Activated CD4-positive, alpha-beta T cell treated with anti-CD3 and anti-CD28 coated beads for 36 hours (primary cell): ENCODE results near the gene PLCL2. TPM values are rescaled to one million over a fixed set of nuclear protein-coding genes. Genes with fewer than 3 reads are reported as not detected.

ENCODE experiments used
- ATAC-seq: fragments of 200-7000 bp; cut with Tn5 transposase; one replicate; pipeline ENCODE4 v1.10.0; 2021; ENCODE audit warnings: mild to moderate bottlenecking, moderate library complexity
- CTCF ChIA-PET: fragments of 350-600 bp; sonication (Branson Sonifier 250); formaldehyde crosslinking; loops from one replicate; lab custom pipeline; 2021; ENCODE audit warnings: antibody characterized with exemption; lab: Charles Lee
- POLR2A ChIA-PET: fragments of 350-600 bp; sonication (Branson Sonifier 250); formaldehyde crosslinking; loops from one replicate; lab custom pipeline; 2021; ENCODE audit warnings: antibody characterized with exemption, inconsistent platforms; lab: Charles Lee
- DNase-seq: peaks from one replicate; pipeline ENCODE4 v3.0.0-alpha.2; 2020
- H3K27ac Mint-ChIP-seq: one replicate; pipeline ENCODE4 v1.8.0; 2021; ENCODE audit warnings: mixed read lengths
- H3K27me3 Mint-ChIP-seq: one replicate; pipeline ENCODE4 v1.8.0; 2021; ENCODE audit warnings: mixed read lengths
- H3K36me3 Mint-ChIP-seq: one replicate; pipeline ENCODE4 v1.8.0; 2021; ENCODE audit warnings: low read depth, mixed read lengths
- H3K4me1 Mint-ChIP-seq: one replicate; pipeline ENCODE4 v1.8.0; 2021; ENCODE audit warnings: mixed read lengths
- H3K4me3 Mint-ChIP-seq: one replicate; pipeline ENCODE4 v1.8.0; 2021; ENCODE audit warnings: mild to moderate bottlenecking, moderate library complexity, mixed read lengths
- H3K9me3 Mint-ChIP-seq: one replicate; pipeline ENCODE4 v1.8.0; 2021; ENCODE audit warnings: low read depth, mixed read lengths
- intact Hi-C, 2 experiments: fragments of 100-400 bp; cut with DNase I in 1 of 2; cut with micrococcal nuclease in 1 of 2; formaldehyde crosslinking; loops; one replicate each; pipeline versions ENCODE4 v1.14.2 to v1.15.1; 2022 to 2024; cut with DNase I, micrococcal nuclease
- total RNA-seq, 2 experiments: library from RNA; stranded (reverse); gene quantifications; one replicate each; pipeline ENCODE4 v1.2.3, GENCODE V29; 2021

PLCL2 gene
- total RNA-seq, 2 experiments from 2014 or later: 12.5 to 15.0 TPM

GRCh38 chr3:17011728-17012338, 127.1 kb downstream of the PLCL2 start:
- CTCF ChIA-PET: no interaction called here
- no peak overlapping the region for H3K27ac Mint-ChIP-seq
- H3K4me1 Mint-ChIP-seq: peaks cover 17% of the 10 kb centered on the region

GRCh38 chr3:17013050-17013449, 128.3 kb downstream of the PLCL2 start:
- POLR2A ChIA-PET: no interaction called here
- intact Hi-C loops: no loop called here
- no peaks in the 10 kb centered on the region for H3K9me3 Mint-ChIP-seq

More at GRCh38 chr3:17011728-17012338, 127.1 kb downstream of the PLCL2 start:
- H3K4me3 Mint-ChIP-seq: no peak overlapping the region
- no peaks in the 10 kb centered on the region for H3K27me3 Mint-ChIP-seq
- peaks cover 31% of the 10 kb centered on the region for H3K36me3 Mint-ChIP-seq
- POLR2A ChIA-PET: no interaction called here
- no peaks in the 10 kb centered on the region for H3K9me3 Mint-ChIP-seq
- intact Hi-C loops: no loop called here
- no peak for DNase-seq
- ATAC-seq: no peak

GRCh38 chr3:17013571-17013970, 128.8 kb downstream of the PLCL2 start:
- Mint-ChIP-seq H3K4me3 (no peak overlapping the region), H3K27me3 (no peaks in the 10 kb centered on the region), H3K4me1 (peaks cover 4% of the 10 kb centered on the region), H3K27ac (no peak overlapping the region), H3K9me3 (no peaks in the 10 kb centered on the region), H3K36me3 (peaks cover 36% of the 10 kb centered on the region)
- intact Hi-C loops: no loop called here
- DNase-seq: no peak
- ATAC-seq: peak; percentile 26
- POLR2A ChIA-PET: no interaction called here
- CTCF ChIA-PET: interaction anchor here (0.6 kb wide), 1 partner anchor 248 kb away, joined by 3 read pairs; no protein-coding TSS in a partner anchor

More at GRCh38 chr3:17013050-17013449, 128.3 kb downstream of the PLCL2 start:
- Mint-ChIP-seq H3K4me1 (peaks cover 8% of the 10 kb centered on the region), H3K4me3 (no peak overlapping the region), H3K36me3 (peaks cover 35% of the 10 kb centered on the region), H3K27ac (no peak overlapping the region), H3K27me3 (no peaks in the 10 kb centered on the region)
- CTCF ChIA-PET: no interaction called here
- ATAC-seq (no peak), DNase-seq (no peak)

- ATAC-seq (no peak), DNase-seq (no peak)
- no peaks in the 10 kb centered on the region for H3K9me3 Mint-ChIP-seq
- no peak overlapping the region for H3K4me3 Mint-ChIP-seq
- no peak overlapping the region for H3K27ac Mint-ChIP-seq
- no peaks in the 10 kb centered on the region for H3K27me3 Mint-ChIP-seq
- H3K4me1 Mint-ChIP-seq: peaks cover 4% of the 10 kb centered on the region
- peaks cover 35% of the 10 kb centered on the region for H3K36me3 Mint-ChIP-seq
- ChIA-PET POLR2A (no interaction called here), CTCF (no interaction called here)
- intact Hi-C loops: no loop called here
Observed at GRCh38 chr3:17014284-17014683, 129.5 kb downstream of the PLCL2 start.

- H3K27me3 Mint-ChIP-seq: no peaks in the 10 kb centered on the region
- peaks cover 32% of the 10 kb centered on the region for H3K36me3 Mint-ChIP-seq
- peaks cover 4% of the 10 kb centered on the region for H3K4me1 Mint-ChIP-seq
- ChIA-PET CTCF (interaction anchor here (0.5 to 0.7 kb wide), 2 partner anchors 199 to 209 kb away, joined by 3 to 4 read pairs; no protein-coding TSS in a partner anchor), POLR2A (no interaction called here)
- DNase-seq (no peak), ATAC-seq (no peak)
- H3K9me3 Mint-ChIP-seq: no peaks in the 10 kb centered on the region
- H3K27ac Mint-ChIP-seq: no peak overlapping the region
- intact Hi-C loops: no loop called here
- no peak overlapping the region for H3K4me3 Mint-ChIP-seq
Observed at GRCh38 chr3:17014709-17015108, 130.0 kb downstream of the PLCL2 start.

- DNase-seq (no peak), ATAC-seq (no peak)
- Mint-ChIP-seq H3K4me1 (peaks cover 62% of the 10 kb centered on the region), H3K9me3 (no peaks in the 10 kb centered on the region), H3K27me3 (no peaks in the 10 kb centered on the region), H3K27ac (peak overlapping the region; percentile 70), H3K36me3 (peaks cover 25% of the 10 kb centered on the region), H3K4me3 (no peak overlapping the region)
- intact Hi-C loops: loop anchor here (2.0 to 10.0 kb wide), 9 partner anchors 109 to 727 kb away; partner anchors contain the start of gene PLCL2 (in 1 of the 2)
- ChIA-PET CTCF (interaction anchor here (0.7 to 2.4 kb wide), 5 partner anchors 11 to 716 kb away, joined by 3 to 5 read pairs (median 4); partner anchors contain the start of gene PLCL2), POLR2A (no interaction called here)
Observed at GRCh38 chr3:17021614-17022013, 136.9 kb downstream of the PLCL2 start.

GRCh38 chr3:17023006-17023664, 138.4 kb downstream of the PLCL2 start:
- H3K36me3 Mint-ChIP-seq: peaks cover 19% of the 10 kb centered on the region
- H3K27ac Mint-ChIP-seq: peak overlapping the region; percentile 88
- no peaks in the 10 kb centered on the region for H3K9me3 Mint-ChIP-seq
- POLR2A ChIA-PET: interaction anchor here (0.6 kb wide), 1 partner anchor 773 kb away, joined by 3 read pairs; no protein-coding TSS in a partner anchor
- peaks cover 71% of the 10 kb centered on the region for H3K4me1 Mint-ChIP-seq
- H3K27me3 Mint-ChIP-seq: no peaks in the 10 kb centered on the region
- ATAC-seq (peak; percentile 94), DNase-seq (peak; percentile 70)
- CTCF ChIA-PET: interaction anchor here (0.6 to 2.4 kb wide), 9 partner anchors 9 to 422 kb away, joined by 3 to 5 read pairs (median 4); no protein-coding TSS in a partner anchor
- intact Hi-C loops: loop anchor here (1.0 to 10.0 kb wide), 10 partner anchors 111 to 728 kb away; partner anchors contain the start of gene PLCL2 (in 1 of the 2)
- peak overlapping the region; percentile 59 for H3K4me3 Mint-ChIP-seq

- H3K36me3 Mint-ChIP-seq: peaks cover 19% of the 10 kb centered on the region
- ChIA-PET CTCF (interaction anchor here (0.5 to 2.3 kb wide), 11 partner anchors 9 to 646 kb away, joined by 3 to 10 read pairs (median 4); partner anchors contain the start of gene PLCL2), POLR2A (interaction anchor here (1.2 kb wide), 1 partner anchor 126 kb away, joined by 6 read pairs; no protein-coding TSS in a partner anchor)
- no peaks in the 10 kb centered on the region for H3K9me3 Mint-ChIP-seq
- DNase-seq: peak; percentile 77
- peak overlapping the region; percentile 52 for H3K27ac Mint-ChIP-seq
- peak; percentile 80 for ATAC-seq
- no peaks in the 10 kb centered on the region for H3K27me3 Mint-ChIP-seq
- H3K4me1 Mint-ChIP-seq: peaks cover 92% of the 10 kb centered on the region
- H3K4me3 Mint-ChIP-seq: no peak overlapping the region
- intact Hi-C loops: loop anchor here (5.0 to 10.0 kb wide), 3 partner anchors 181 to 731 kb away; no protein-coding TSS in a partner anchor
Observed at GRCh38 chr3:17025594-17026139, 140.9 kb downstream of the PLCL2 start.

- no peaks in the 10 kb centered on the region for H3K27me3 Mint-ChIP-seq
- H3K4me3 Mint-ChIP-seq: no peak overlapping the region
- H3K4me1 Mint-ChIP-seq: peaks cover 89% of the 10 kb centered on the region
- DNase-seq (no peak), ATAC-seq (no peak)
- peaks cover 16% of the 10 kb centered on the region for H3K36me3 Mint-ChIP-seq
- no peak overlapping the region for H3K27ac Mint-ChIP-seq
- intact Hi-C loops: loop anchor here (5.0 to 10.0 kb wide), 3 partner anchors 183 to 733 kb away; no protein-coding TSS in a partner anchor
- POLR2A ChIA-PET: no interaction called here
- CTCF ChIA-PET: interaction anchor here (1.0 to 2.3 kb wide), 2 partner anchors 10 to 12 kb away, joined by 3 to 9 read pairs; no protein-coding TSS in a partner anchor
- H3K9me3 Mint-ChIP-seq: no peaks in the 10 kb centered on the region
Observed at GRCh38 chr3:17027318-17027717, 142.6 kb downstream of the PLCL2 start.

- peaks cover 89% of the 10 kb centered on the region for H3K4me1 Mint-ChIP-seq
Observed at GRCh38 chr3:17028363-17028762, 143.6 kb downstream of the PLCL2 start.

GRCh38 chr3:17030438-17030837, 145.7 kb downstream of the PLCL2 start:
- ATAC-seq: no peak
- peaks cover 87% of the 10 kb centered on the region for H3K4me1 Mint-ChIP-seq
- intact Hi-C loops: loop anchor here (5.0 kb wide), 2 partner anchors 202 to 428 kb away; no protein-coding TSS in a partner anchor
- no peaks in the 10 kb centered on the region for H3K9me3 Mint-ChIP-seq
- H3K36me3 Mint-ChIP-seq: peaks cover 2% of the 10 kb centered on the region
- no peak for DNase-seq
- no peak overlapping the region for H3K27ac Mint-ChIP-seq
- CTCF ChIA-PET: interaction anchor here (0.7 to 1.2 kb wide), 2 partner anchors 158 to 440 kb away, joined by 3 read pairs; no protein-coding TSS in a partner anchor
- POLR2A ChIA-PET: no interaction called here
- no peak overlapping the region for H3K4me3 Mint-ChIP-seq
- H3K27me3 Mint-ChIP-seq: no peaks in the 10 kb centered on the region

More at GRCh38 chr3:17028363-17028762, 143.6 kb downstream of the PLCL2 start:
- ChIA-PET CTCF (no interaction called here), POLR2A (interaction anchor here (0.6 kb wide), 1 partner anchor 1116 kb away, joined by 3 read pairs; no protein-coding TSS in a partner anchor)
- no peak for ATAC-seq
- no peak for DNase-seq
- H3K4me3 Mint-ChIP-seq: no peak overlapping the region
- intact Hi-C loops: loop anchor here (5.0 to 10.0 kb wide), 3 partner anchors 184 to 734 kb away; no protein-coding TSS in a partner anchor
- no peaks in the 10 kb centered on the region for H3K9me3 Mint-ChIP-seq
- H3K27me3 Mint-ChIP-seq: no peaks in the 10 kb centered on the region
- peaks cover 12% of the 10 kb centered on the region for H3K36me3 Mint-ChIP-seq
- H3K27ac Mint-ChIP-seq: no peak overlapping the region
